DMS153 (cell line): ENCODE measurements around the gene FFAR1.

Source experiments
- DNase-seq: peaks from one replicate; lab custom pipeline; 2025; lab: John Stamatoyannopoulos, UW

The FFAR1 gene

GRCh38 chr19:35315883-35316282 lies 31.8 kb upstream of the FFAR1 start:
- DNase-seq, result no peak

GRCh38 chr19:35316560-35316959 lies 31.1 kb upstream of the FFAR1 start:
- DNase-seq, result no peak

DNA sequence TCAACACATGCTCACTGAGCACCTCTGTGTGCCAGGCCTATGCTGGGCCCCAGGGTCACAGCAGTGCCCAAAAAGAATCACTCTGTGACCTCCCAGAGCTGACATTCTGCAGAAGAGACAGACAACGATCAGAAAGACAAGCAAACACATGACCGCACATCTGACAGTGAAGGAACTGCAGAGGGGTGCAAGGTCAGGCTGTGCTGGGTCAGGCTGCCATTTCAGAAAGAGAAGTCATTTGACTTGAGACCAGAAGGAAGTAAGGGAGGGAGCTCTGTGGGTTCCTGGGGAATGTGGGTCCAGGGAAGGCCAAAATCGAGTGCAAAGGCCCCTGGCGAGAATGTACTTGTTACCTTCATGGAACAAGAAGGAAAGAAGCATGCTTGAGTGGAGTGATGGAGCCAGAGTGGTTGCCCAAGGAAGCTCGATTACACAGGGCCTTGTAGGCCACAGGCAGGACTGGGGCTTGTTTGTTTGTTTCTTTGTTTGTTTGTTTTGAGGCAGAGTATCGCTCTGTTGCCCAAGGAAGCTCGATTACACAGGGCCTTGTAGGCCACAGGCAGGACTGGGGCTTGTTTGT lies 30.1 kb upstream of the FFAR1 start:
- no peak for DNase-seq

DNA sequence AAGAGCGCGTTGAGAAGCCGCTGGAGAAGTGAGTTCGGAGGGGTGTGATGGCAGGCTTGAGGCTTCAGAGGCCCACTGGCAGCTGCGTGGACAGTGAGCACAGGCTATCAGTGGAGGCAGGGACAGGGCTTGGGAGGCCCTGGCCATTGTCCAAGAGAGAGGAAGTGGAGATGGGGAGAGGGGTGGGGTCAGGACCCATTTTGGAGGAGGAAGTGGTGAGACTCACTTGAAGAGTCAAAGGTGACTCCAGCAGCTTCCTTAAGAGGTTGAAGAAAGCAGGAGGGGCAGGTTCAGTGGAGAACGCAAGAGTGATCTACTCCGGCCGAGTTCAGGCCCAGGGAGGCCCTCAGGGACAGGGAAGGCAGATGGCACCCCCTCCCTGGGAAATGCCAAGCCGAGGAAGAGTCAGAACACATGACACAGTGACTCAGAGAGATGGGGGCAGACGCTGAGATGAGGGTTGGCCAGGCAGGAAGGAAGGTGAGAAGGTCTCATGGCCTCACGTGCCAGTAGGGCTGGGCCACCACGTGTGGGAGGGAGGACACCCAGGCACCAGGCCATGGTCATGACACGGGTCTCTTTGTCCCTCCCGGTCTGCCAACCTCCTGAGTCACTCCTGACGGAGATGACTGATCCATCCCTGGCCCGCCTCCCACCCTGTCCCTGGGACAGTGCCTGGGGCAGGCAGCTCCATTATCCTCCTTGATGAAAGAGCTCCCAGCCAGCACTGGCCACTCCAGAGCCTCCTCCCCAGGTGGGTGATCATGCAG lies 28.8 kb upstream of the FFAR1 start:
- DNase-seq, result no peak

GRCh38 chr19:35320065-35320713 lies 27.5 kb upstream of the FFAR1 start:
- no peak for DNase-seq

GRCh38 chr19:35321291-35321690 lies 26.4 kb upstream of the FFAR1 start:
- DNase-seq, result no peak

DNA sequence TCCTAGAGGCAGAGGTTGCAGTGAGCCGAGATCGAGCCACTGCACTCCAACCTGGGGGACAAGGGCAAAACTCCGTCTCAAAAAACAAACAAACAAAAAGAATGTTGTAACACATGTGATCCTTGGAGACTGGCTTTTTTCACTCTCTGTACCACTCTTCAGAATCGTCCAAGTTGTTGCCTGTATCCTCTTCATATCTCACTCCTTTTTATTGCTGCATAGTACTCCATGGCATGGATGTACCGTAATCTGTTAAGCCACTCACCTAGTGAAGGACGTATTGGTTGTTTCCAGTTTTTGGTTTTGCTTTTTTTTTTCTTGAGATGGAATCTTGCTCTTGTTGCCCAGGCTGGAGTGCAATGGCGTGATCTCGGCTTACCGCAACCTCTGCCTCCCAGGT lies 25.7 kb upstream of the FFAR1 start:
- DNase-seq, result no peak

DNA sequence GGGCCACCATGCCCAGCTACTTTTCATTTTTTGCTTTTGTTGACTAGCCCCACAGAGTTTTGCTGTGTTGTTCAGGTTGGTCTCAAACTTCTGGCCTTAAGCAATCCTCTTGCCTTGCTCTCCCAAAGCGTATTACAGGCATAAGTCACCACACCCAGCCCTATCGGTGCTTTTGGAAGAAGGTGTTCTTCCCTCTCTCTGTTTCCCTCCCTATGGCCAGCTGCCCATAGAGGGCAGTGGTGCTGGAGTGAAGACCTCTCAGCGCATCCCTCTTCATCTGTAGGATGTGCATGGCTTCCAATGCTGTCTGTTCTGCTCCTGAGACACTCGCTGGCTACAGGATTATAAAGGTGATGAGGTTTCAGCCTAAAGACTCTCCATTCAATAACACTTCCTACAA lies 20.1 kb upstream of the FFAR1 start:
- no peak for DNase-seq

GRCh38 chr19:35328851-35329285 lies 18.8 kb upstream of the FFAR1 start, which contains the start of gene CD22:
Gene CD22, plus strand, starts transcription at chr19:35329187. Its CDS starts 2,854 bp downstream, at chr19:35332041.
- no peak for DNase-seq

GRCh38 chr19:35329323-35329722 lies 18.4 kb upstream of the FFAR1 start:
- no peak for DNase-seq

DNA sequence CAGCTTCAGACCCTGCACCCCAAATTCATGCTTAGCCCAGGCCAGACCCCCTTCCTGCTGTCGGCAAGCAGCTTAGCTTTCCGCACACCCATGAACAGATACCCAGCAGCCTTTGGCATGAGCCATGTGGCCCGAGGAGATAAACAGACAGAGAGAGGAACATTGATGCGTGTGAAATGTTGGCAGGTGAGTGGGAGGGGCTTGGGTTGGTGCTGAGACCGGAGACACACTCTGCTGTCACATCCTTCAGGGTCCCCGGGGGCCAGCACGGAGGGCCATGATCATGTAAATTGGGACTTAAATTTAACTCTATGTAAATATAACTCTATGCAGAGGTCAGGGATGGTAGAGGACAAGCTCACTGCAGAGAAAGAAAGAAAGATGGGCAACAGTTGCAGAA lies 17.2 kb upstream of the FFAR1 start:
- no peak for DNase-seq

- DNase-seq, result no peak
Observed at GRCh38 chr19:35331551-35332214, 16.0 kb upstream of the FFAR1 start.

- no peak for DNase-seq
Observed at GRCh38 chr19:35332817-35333216, 14.9 kb upstream of the FFAR1 start.

DNA sequence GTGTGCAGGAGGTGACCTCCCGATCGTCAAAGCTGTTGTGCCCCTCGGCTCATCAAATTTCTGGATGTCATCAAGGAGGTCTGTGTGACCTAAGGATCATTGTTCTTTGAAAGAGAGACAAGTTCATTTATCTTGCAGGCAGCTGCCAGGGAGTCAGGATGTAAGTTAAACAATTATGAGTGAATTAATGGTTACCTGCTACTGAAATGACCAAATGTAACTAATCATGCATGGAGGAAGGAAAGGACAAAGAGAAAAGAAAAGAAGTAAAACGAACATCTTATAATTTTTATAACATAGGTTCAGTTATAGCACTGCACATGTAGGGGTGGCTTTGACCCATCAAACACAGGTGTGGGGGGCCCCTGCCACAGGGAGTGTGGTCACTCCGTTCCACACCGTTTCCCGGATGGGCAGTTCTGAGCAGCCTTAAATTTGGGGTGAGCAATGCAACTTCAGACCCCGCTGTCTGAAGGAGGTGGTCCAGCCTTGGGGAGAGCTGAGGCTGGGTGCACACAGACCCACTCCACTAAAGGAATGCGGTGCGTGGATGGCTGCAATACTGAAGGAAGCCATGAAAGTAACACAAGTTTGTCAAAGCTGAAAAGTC lies 13.5 kb upstream of the FFAR1 start:
- DNase-seq, result no peak

DNA sequence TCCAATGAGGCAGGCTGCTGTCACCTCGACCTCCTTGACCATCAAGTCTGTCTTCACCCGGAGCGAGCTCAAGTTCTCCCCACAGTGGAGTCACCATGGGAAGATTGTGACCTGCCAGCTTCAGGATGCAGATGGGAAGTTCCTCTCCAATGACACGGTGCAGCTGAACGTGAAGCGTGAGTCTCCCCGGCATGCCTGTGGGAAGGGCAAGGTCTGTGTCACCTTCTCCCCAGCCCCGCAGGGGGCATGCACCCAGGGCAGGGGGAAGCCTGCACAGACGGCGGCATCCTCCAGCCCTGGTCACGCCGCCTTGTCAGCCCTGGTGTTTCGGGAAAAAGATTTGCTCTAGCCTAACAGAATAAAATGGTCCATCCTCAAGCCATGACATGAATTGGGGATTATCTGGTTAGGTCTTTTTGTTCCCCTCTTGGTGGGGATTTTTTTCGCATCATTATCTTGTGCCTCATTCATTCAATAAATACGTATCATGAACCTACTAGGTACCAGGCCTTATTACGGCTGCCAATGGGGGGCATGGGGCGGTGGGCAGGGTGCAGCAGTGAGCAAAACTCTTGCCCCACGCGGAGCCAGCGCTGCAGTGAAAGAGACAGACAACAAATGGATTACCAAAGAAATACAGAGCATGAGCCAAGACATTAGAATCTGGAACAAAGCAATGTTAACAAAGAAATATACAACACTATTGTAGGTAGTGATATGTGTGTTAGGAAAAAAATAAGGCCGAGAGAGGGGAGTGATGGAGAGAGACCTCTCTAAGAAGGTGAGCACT lies 11.3 kb upstream of the FFAR1 start:
- no peak for DNase-seq

- DNase-seq, result no peak
Observed at GRCh38 chr19:35337097-35337983, 10.4 kb upstream of the FFAR1 start.

- no peak for DNase-seq
Observed at GRCh38 chr19:35337984-35338296, 9.8 kb upstream of the FFAR1 start.

GRCh38 chr19:35340431-35340830 lies 7.3 kb upstream of the FFAR1 start:
- DNase-seq, result no peak

DNA sequence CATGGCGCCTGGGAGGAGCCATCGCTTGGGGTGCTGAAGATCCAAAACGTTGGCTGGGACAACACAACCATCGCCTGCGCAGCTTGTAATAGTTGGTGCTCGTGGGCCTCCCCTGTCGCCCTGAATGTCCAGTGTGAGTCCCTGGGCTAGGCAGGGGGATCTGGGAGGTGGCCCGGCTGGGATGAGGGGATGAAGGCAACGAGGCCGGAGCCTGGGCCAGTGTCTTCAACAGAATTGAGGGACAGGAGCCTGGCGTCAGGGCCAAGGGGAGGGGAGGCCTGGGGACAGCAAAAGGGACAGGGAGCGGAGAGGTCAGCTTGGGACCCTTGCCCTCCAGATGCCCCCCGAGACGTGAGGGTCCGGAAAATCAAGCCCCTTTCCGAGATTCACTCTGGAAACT lies 6.7 kb upstream of the FFAR1 start:
- DNase-seq, result no peak

DNA sequence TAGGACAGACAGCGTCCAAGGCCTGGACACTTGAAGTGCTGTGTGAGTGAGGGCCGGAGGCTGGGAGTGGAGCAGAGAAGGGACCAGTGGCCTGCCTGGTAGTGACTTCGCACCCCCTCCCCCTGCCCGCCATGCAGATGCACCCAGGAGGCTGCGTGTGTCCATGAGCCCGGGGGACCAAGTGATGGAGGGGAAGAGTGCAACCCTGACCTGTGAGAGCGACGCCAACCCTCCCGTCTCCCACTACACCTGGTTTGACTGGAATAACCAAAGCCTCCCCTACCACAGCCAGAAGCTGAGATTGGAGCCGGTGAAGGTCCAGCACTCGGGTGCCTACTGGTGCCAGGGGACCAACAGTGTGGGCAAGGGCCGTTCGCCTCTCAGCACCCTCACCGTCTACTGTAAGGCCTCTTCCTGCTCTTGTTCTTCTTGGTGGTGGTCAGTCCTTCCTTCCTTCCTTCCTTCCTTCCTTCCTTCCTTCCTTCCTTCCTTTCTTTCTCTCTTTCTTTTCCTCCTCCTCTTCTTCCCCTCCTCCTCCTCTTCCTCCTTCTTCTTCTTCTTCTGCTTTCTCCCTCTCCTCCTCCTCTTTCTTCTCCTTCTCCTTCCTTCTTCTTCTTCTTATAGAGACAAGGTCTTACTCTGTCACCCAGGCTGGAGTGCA lies 6.0 kb upstream of the FFAR1 start:
- no peak for DNase-seq
